Fibroblast of skin of left quadriceps (primary cell): ENCODE measurements around the gene SNAPIN.
"Not testable (repeated sequence)": the region's sequence is repeated elsewhere in the genome, so short reads cannot be mapped to it uniquely, and the experiment has no call there.

Source experiments
- DNase-seq, 2 experiments: peaks; one replicate each; pipeline ENCODE4 v3.0.0-alpha.2; 2013; ENCODE audit warnings: low read depth in 2 of 2

The SNAPIN gene

GRCh38 chr1:153626904-153627714 is 31.4 kb upstream of the SNAPIN start, which contains the start of gene S100A13:
S100A13 (minus strand) TSS chr1:153627505; CDS start chr1:153626472, 1,033 bp downstream.
- DNase-seq, result peak; percentile 86 to 88

- DNase-seq, result no peak
Observed at GRCh38 chr1:153627715-153628626, 30.5 kb upstream of the SNAPIN start, which contains the start of gene S100A1. S100A1 (plus strand) TSS chr1:153628434; CDS start chr1:153630522, 2,088 bp downstream.

DNA sequence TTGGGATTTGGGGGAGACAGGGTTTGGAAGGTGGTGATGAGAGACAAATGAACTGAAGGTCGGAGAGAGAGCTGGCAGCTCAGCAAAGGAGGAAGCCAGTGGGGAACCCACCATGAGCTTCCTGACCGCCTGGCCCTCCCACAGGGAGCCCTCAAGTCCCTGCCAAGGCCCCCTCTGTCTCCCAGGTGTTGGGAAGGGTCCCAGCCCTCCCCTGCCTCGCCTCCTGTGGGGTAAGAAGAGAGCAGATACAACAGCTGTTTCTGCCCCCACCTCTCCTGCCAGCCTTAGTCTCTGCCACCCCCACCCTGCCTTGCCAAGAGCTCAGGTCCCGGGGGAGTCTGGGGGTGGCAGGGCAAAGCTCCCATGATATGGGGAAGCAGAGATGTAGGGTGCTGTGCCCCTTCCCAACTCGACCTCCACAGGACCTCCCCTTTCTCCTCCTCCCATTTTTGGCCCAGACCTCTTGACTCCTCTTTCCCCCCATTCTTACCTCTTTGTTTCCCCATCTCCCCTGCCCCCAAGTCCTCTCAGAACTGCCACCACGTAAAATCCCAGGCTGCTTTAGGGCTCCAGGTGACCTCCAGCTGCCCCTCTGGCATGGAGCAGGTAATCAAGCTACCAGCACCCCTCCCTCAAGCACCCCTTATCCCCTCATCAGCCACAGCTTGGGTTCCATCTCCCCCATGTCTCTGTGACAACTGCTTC is 29.7 kb upstream of the SNAPIN start:
- no peak for DNase-seq

- DNase-seq, result no peak
Observed at GRCh38 chr1:153629343-153629665, 29.2 kb upstream of the SNAPIN start.

- DNase-seq, result no peak
Observed at GRCh38 chr1:153629971-153630370, 28.5 kb upstream of the SNAPIN start.

DNA sequence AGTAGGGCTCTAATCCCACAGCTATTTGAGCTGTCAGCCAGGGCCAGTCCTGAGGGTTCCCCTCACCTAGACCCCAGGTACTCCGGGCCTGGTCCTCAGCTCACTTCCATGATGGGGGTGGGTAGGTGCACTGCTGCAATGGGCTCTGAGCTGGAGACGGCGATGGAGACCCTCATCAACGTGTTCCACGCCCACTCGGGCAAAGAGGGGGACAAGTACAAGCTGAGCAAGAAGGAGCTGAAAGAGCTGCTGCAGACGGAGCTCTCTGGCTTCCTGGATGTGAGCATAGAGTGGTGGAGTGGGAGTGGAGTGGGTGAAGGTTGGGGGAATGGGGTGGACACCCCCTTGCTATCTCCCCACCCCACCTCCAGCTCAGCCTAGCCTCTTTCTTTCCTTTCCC is 28.1 kb upstream of the SNAPIN start:
- no peak for DNase-seq

- no peak for DNase-seq
Observed at GRCh38 chr1:153631047-153632022, 27.2 kb upstream of the SNAPIN start.

DNA sequence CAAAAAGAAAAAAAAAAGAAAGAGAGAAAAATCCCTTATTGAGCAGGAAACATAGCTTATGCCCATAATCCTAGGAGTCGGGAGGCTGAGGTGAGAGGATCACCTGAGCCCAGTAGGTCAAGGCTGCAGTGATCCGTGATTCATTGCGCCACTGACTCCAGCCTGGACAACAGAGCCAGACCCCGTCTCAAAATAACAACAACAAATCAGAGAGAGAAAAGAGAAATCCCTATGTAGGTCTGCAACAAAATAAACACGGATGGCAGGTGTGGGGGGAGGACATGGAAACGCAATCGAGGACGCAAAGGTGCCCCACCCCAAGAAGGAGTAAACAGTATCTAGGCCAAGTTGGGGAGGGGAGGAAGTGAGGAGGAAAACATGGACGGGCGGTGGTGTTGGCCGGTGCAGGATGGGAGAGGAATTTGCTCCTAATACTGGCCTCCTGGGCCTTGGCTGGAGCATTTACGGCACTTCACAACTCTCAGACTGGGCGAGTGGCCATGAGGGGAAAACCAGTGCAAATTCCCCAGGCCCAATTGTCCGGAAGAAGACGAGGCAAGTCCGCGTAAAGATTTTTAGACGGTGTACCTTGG is 25.2 kb upstream of the SNAPIN start:
- DNase-seq, result no peak

DNA sequence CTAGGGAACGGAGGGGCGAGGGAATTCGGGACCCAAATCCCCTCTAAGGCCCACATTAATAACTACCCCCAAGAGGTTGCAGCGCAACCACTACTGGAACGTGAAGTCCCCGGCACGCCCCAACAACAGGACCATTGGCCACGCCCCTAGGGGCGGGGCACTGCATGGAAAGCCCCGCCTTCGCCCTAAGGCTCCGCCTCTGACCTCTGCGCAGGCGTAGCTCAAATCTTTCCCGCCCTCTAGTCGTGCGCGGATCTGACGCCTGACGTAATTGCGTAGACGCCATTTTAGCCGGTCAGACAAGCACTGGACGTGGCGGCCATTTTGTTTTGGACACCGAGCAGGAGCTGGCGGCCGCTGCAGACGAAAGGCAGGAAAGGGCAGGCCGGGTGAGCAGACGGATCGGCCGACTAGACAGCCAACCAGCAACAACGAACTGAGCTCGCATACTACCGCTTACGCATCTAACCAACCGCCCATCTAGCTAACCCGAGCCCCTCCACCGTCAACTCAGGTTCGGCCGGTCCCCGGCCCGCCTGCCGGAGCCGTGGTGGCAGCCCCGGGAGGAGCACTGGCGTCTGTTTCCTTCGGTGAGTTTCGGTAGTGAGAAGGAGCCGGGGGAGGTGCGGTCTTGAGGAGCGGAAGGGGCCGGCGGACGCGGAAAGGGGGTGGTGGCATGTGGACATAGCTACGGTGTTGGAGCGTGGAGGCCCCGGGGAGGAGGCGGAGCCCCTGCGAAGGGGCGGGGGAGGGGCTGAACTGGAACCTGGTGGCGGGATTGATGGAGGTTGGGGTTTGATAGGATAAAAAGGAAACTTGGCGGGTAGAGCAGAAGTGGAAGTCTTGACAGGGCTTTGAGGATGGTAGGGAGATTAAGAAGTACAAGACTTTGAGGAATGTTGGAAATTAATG is 24.5 kb upstream of the SNAPIN start, which contains the start of gene CHTOP:
Gene CHTOP (plus strand): TSS at position 313 of the 912 bp plus-strand sequence. CDS start 2,523 bp downstream, outside the sequence.
- peak; percentile 96 to 97 for DNase-seq

GRCh38 chr1:153635872-153636271 is 22.6 kb upstream of the SNAPIN start:
- no peak for DNase-seq

GRCh38 chr1:153636312-153636711 is 22.2 kb upstream of the SNAPIN start:
- DNase-seq, result no peak

GRCh38 chr1:153638261-153638660 is 20.2 kb upstream of the SNAPIN start:
- DNase-seq, result no peak

DNA sequence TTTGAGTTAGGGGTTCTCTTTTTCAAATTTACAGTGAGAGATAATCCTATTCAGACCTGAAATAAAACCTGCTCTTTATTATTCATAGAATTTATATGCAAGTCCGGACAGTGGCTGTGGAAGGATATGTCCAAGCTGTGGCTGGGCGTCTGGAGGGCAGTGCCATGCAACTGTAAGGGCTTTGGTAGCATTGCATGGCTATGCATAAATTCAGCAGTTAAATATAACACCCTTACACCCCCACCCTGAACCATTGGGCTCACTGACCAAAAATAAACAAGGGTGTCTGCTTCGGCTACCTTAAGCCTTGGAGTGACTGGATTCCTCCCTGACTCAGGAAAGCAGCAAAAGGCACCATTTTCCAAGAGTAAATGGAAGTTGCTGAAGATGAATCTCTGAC is 19.2 kb upstream of the SNAPIN start:
- DNase-seq, result no peak

DNA sequence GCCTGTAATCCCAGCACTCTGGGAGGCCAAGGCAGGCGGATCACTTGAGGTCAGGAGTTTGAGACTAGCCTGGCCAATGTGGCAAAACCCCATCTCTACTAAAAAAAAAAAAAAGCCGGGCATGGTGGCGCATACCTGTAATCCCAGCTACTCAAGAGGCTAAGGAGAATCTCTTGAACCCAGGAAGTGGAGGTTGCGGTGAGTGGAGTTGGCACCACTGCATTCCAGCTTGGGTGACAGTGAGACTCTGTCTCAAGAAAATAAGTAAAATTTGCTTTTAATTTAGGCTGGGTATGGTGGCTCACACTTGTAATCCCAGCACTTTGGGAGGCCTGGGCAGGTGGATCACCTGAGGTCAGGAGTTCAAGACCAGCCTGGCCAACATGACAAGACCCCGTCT is 18.3 kb upstream of the SNAPIN start:
- DNase-seq, result not testable (repeated sequence)

DNA sequence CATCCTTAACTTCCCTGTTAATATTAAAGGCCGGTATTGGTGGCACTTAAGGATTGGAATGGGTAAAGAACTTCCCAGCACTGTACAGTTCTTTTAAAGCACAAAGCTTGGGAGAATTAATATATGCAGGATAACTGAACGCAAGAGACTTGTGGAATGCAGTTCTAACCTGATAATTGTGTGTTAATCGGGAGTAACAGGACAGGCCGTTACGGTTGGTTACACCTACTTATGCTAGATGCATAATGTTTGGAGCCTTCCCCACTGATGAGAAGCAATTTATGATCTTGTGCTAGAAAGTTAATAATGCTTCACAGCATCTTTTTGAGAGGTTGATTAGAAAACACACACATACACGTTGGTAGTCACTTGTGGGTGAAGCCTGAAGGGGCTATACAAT is 17.6 kb upstream of the SNAPIN start:
- no peak for DNase-seq

DNA sequence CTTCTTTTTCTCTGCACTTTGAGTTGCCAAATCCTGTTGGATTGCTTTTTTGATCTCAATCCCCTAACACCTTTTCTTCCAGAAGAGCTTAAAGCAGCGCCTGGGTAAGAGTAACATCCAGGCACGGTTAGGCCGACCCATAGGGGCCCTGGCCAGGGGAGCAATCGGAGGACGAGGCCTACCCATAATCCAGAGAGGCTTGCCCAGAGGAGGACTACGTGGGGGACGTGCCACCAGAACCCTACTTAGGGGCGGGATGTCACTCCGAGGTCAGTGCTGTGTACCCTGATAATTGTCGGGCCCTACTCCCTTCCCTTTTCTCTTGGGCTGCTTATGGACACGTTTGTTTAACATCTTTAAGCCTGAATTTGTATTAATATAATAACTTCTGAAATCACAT is 16.3 kb upstream of the SNAPIN start:
- DNase-seq, result no peak

GRCh38 chr1:153643100-153643499 is 15.4 kb upstream of the SNAPIN start:
- DNase-seq, result no peak

DNA sequence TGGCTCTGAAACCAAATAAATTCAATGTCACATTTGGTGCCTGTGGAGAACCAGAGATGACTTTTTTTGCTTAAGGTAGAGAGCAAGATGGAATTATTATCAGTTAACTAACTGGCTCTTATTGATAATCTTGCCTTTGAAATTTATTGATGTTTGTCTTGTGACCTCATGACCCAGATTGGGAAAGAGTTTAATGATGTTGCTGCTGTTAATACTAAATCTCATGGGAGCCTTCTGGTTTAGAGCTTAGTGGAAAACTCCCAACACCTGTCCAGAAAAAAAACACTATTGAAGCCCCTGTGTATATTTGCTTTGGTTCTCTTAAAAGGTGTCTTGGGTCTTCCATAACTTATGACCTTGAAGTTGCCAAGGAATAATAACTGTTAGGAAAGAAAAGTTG is 14.7 kb upstream of the SNAPIN start:
- no peak for DNase-seq

DNA sequence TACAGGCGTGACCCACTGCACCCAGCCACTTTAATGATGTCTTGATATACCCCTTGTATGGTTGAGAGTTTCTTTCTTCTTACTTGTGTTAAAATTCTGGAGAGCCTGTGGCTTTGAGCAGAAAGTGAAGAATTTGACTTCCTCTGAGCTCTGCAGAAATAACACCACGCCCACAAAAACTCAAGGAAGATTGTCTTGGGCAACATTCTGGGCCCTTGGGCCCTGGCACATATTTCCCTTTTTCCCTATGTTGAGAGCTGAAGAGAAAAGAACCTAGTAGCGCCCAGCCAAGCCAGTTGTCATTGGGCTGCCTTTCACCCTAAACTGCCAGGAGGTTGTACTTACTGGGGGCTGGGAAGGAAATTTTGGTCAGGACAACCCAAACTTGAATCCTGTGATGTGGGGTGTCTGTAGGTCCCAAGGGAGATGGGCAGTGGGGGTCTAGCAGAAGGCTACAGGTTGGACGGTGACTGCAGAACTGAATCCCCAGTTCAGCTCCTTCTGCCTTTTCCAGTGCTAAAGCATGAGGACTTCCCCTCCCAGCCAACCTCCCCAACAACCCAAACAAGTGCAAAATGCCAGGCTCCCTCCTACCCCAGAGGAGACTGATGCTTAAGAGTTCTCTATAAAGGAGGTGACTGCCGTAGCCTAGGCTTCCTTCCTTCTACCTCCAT is 11.7 kb upstream of the SNAPIN start:
- no peak for DNase-seq
